Islet of Langerhans (tissue), 1 donor: ENCODE measurements around the gene ANO3.

Experiments used
- FAIRE-seq: peaks from one replicate; lab custom pipeline; 2011; peaks lifted over from hg19 to GRCh38; lab: Jason Lieb, UNC

Gene ANO3

GRCh38 chr11:26710489-26710888, 378.6 kb downstream of the ANO3 start:
- FAIRE-seq: no peak

- FAIRE-seq: no peak
These were observed 380.6 kb downstream of the ANO3 start for GRCh38 chr11:26712497-26712896.
